T-helper 2 cell (primary cell): ENCODE measurements around the gene VWDE.

Source experiments
- DNase-seq, 5 experiments: peaks; one replicate each; pipeline versions ENCODE4 v3.0.0 to v3.0.0-alpha.2; 2012 to 2022

VWDE gene

GRCh38 chr7:12281038-12281437, 122.6 kb downstream of the VWDE start:
- no peak for DNase-seq
